Measurements from ENCODE around the gene POGLUT2. TPM values are rescaled to one million over a fixed set of nuclear protein-coding genes. Genes with fewer than 3 reads are reported as not detected.

The POGLUT2 gene
- total RNA-seq, 1 experiment from 2014 or later, result 2.8 TPM

DNA sequence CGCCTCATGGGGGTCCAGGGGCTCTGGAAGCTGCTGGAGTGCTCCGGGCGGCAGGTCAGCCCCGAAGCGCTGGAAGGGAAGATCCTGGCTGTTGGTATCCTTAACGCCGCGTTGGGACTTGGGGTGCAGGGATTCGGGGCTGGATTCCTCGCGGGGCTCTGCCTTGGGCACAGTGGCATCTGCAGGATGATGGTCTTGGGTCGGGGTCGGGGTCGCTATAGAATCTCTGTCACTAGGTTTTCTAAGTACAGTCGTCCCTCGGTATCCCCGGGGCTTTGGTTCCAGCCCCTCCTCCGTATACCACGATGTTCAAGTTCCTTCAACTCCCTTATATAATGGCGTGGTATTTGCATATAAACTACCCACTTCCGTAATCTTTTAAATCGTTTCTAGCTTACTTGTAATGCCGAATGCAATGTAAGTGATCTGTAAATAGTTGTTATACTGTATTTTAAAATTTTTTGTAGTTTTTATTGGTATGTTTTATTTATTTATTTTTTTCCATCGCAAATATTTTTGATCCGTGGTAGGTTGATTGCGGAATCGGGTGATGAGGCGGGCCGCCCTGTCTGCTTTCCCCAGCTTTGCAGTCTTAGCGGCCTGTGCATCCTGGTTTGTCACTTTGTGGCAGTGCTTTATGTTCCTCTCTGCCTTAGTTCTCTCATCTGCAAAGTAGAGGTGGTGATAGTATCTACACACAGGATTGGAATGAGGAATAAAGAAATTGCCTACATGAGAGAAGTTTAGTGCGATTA lies 47.7 kb upstream of the POGLUT2 start:
- TSS peak; percentile 40 for BruUV-seq (replicated peaks)
- peak overlapping the region; percentile 73 for H3K27ac ChIP-seq
- ChIA-PET CTCF (interaction anchor here (0.6 kb wide), 1 partner anchor 454 kb away, joined by 3 read pairs; no protein-coding TSS in a partner anchor), POLR2A (ENCODE audit: unreplicated experiment) (interaction anchor here (0.5 to 0.7 kb wide), 3 partner anchors 141 to 445 kb away, joined by 4 to 9 read pairs (median 4); no protein-coding TSS in a partner anchor)
- no peaks in the 10 kb centered on the region for H3K27me3 ChIP-seq (ENCODE audit: insufficient read depth, low read depth)
- peaks cover 17% of the 10 kb centered on the region; the same call in 1 of the 2 replicates for H4K20me1 ChIP-seq (ENCODE audit: insufficient read depth)
- no peaks in the 10 kb centered on the region for H3K36me3 ChIP-seq (ENCODE audit: low read depth)
- H3K4me2 ChIP-seq, result peak overlapping the region; percentile 99
- no peaks in the 10 kb centered on the region for H3K9me3 ChIP-seq (ENCODE audit: insufficient read depth, low read depth)
- H2AFZ ChIP-seq, result peak overlapping the region; percentile 97
- H3K4me3 ChIP-seq, result peak overlapping the region; percentile 90
- TF ChIP-seq EZH2 (IDR thresholded peaks at IDR 0.05; ENCODE audit: low read depth), result no peak
- TF ChIP-seq, protein P1, sequence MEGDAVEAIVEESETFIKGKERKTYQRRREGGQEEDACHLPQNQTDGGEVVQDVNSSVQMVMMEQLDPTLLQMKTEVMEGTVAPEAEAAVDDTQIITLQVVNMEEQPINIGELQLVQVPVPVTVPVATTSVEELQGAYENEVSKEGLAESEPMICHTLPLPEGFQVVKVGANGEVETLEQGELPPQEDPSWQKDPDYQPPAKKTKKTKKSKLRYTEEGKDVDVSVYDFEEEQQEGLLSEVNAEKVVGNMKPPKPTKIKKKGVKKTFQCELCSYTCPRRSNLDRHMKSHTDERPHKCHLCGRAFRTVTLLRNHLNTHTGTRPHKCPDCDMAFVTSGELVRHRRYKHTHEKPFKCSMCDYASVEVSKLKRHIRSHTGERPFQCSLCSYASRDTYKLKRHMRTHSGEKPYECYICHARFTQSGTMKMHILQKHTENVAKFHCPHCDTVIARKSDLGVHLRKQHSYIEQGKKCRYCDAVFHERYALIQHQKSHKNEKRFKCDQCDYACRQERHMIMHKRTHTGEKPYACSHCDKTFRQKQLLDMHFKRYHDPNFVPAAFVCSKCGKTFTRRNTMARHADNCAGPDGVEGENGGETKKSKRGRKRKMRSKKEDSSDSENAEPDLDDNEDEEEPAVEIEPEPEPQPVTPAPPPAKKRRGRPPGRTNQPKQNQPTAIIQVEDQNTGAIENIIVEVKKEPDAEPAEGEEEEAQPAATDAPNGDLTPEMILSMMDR (conservative IDR thresholded peaks at IDR 0.05), result no peak
- H3K79me2 ChIP-seq (ENCODE audit: low read depth), result peaks cover 45% of the 10 kb centered on the region
- peaks cover 13% of the 10 kb centered on the region; the same call in 1 of the 2 replicates for H3K4me1 ChIP-seq (replicated peaks; ENCODE audit: insufficient read depth)
- peaks cover 5% of the 10 kb centered on the region; the same call in 1 of the 2 replicates for H3F3A ChIP-seq (ENCODE audit: insufficient read depth, low read depth)
- intact Hi-C loops (cut with micrococcal nuclease; ENCODE audit: unreplicated experiment), result loop anchor here (1.0 to 10.0 kb wide), 9 partner anchors 46 to 1702 kb away; partner anchors contain the start of genes TEX30 and TPP2
- no peaks in the 10 kb centered on the region for H3K9me2 ChIP-seq (ENCODE audit: insufficient read depth)
- DNase-seq, result peak; percentile 15 to 39

DNA sequence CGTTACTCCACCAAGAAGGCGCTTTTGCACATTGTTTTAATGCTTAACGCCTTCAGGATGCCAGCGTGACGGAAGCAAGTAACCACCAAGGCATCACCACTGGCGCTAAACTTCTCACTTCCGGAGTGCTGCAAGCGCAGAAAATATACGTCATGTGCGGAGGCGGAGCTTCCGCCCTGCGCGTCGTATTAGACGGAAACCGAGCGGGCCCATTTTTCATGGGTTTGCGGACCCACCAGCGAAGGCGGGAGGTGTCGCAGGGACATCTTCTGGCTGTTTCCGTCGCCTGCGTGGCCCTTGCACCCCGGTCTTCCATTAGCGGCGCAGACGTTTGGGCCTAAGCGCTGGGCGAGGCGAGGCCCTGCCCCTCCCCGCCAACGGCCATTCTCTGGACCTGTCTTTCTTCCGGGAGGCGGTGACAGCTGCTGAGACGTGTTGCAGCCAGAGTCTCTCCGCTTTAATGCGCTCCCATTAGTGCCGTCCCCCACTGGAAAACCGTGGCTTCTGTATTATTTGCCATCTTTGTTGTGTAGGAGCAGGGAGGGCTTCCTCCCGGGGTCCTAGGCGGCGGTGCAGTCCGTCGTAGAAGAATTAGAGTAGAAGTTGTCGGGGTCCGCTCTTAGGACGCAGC lies 47.0 kb upstream of the POGLUT2 start, which contains the start of gene ERCC5:
TSS of gene ERCC5 (plus strand) at position 403 of the 631 bp plus-strand sequence. CDS start 235 bp downstream, outside the sequence.
- H3K27ac ChIP-seq, result peak within 1 kb of the TSS; percentile 73
- ChIA-PET POLR2A (ENCODE audit: unreplicated experiment) (interaction anchor here (0.5 to 0.7 kb wide), 5 partner anchors 20 to 1040 kb away, joined by 3 to 4 read pairs (median 3); no protein-coding TSS in a partner anchor), CTCF (interaction anchor here (0.5 to 0.9 kb wide), 3 partner anchors 72 to 453 kb away, joined by 3 to 6 read pairs (median 3); partner anchors contain the start of gene TEX30)
- no peaks in the 10 kb centered on the region for H3K36me3 ChIP-seq (ENCODE audit: low read depth)
- peaks cover 45% of the 10 kb centered on the region for H3K79me2 ChIP-seq (ENCODE audit: low read depth)
- peak; percentile 90 to 92 for DNase-seq
- H3K9me2 ChIP-seq (ENCODE audit: insufficient read depth), result no peaks in the 10 kb centered on the region
- H3K27me3 ChIP-seq (ENCODE audit: insufficient read depth, low read depth), result no peaks in the 10 kb centered on the region
- peaks cover 17% of the 10 kb centered on the region; the same call in 1 of the 2 replicates for H4K20me1 ChIP-seq (ENCODE audit: insufficient read depth)
- peaks cover 13% of the 10 kb centered on the region; the same call in 1 of the 2 replicates for H3K4me1 ChIP-seq (replicated peaks; ENCODE audit: insufficient read depth)
- H3K9me3 ChIP-seq (ENCODE audit: insufficient read depth, low read depth), result no peaks in the 10 kb centered on the region
- TF ChIP-seq, protein P1 (conservative IDR thresholded peaks at IDR 0.05), result no peak
- no peak for TF ChIP-seq EZH2 (IDR thresholded peaks at IDR 0.05; ENCODE audit: low read depth)
- peaks cover 5% of the 10 kb centered on the region; the same call in 1 of the 2 replicates for H3F3A ChIP-seq (ENCODE audit: insufficient read depth, low read depth)
- H2AFZ ChIP-seq, result peak within 1 kb of the TSS; percentile 97
- no TSS peak for BruUV-seq (replicated peaks)
- intact Hi-C loops (cut with micrococcal nuclease; ENCODE audit: unreplicated experiment), result loop anchor here (1.0 to 10.0 kb wide), 5 partner anchors 73 to 1701 kb away; partner anchors contain the start of genes TEX30 and TPP2
- H3K4me3 ChIP-seq, result peak within 1 kb of the TSS; percentile 90
- H3K4me2 ChIP-seq, result peak within 1 kb of the TSS; percentile 99

DNA sequence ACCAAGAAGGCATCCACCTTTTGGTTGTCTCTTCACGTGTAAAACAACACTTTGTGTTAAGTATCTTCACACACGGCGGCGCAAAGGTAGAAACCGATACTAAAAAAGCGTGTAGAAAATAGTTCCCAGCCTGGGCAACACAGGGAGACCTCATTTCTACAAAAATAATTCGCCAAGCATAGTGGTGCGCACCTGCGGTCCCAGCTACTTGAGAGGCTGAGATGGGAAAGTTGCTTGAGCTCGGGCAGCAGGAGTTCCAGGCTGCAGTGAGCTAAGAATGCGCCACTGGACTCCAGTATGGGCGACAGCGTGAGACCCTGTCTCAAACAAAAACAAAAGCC lies 46.5 kb upstream of the POGLUT2 start:
- H3K27me3 ChIP-seq (ENCODE audit: insufficient read depth, low read depth), result no peaks in the 10 kb centered on the region
- peaks cover 5% of the 10 kb centered on the region; the same call in 1 of the 2 replicates for H3F3A ChIP-seq (ENCODE audit: insufficient read depth, low read depth)
- intact Hi-C loops (cut with micrococcal nuclease; ENCODE audit: unreplicated experiment), result loop anchor here (5.0 to 10.0 kb wide), 3 partner anchors 648 to 1700 kb away; no protein-coding TSS in a partner anchor
- BruUV-seq (replicated peaks), result TSS peak; percentile 91
- ChIA-PET POLR2A (ENCODE audit: unreplicated experiment) (interaction anchor here (0.6 to 0.7 kb wide), 6 partner anchors 19 to 1040 kb away, joined by 3 to 4 read pairs (median 3); no protein-coding TSS in a partner anchor), CTCF (interaction anchor here (0.5 to 0.9 kb wide), 2 partner anchors 72 to 249 kb away, joined by 3 to 6 read pairs; partner anchors contain the start of gene TEX30)
- DNase-seq, result no peak
- peaks cover 14% of the 10 kb centered on the region; the same call in 1 of the 2 replicates for H4K20me1 ChIP-seq (ENCODE audit: insufficient read depth)
- H3K79me2 ChIP-seq (ENCODE audit: low read depth), result peaks cover 41% of the 10 kb centered on the region
- peak overlapping the region; percentile 90 for H3K4me3 ChIP-seq
- peak overlapping the region; percentile 97 for H2AFZ ChIP-seq
- peaks cover 13% of the 10 kb centered on the region; the same call in 1 of the 2 replicates for H3K4me1 ChIP-seq (replicated peaks; ENCODE audit: insufficient read depth)
- peak overlapping the region; percentile 73 for H3K27ac ChIP-seq
- no peaks in the 10 kb centered on the region for H3K9me2 ChIP-seq (ENCODE audit: insufficient read depth)
- TF ChIP-seq EZH2 (IDR thresholded peaks at IDR 0.05; ENCODE audit: low read depth), result no peak
- TF ChIP-seq, protein P1 (conservative IDR thresholded peaks at IDR 0.05), result no peak
- peak overlapping the region; percentile 99 for H3K4me2 ChIP-seq
- no peaks in the 10 kb centered on the region for H3K9me3 ChIP-seq (ENCODE audit: insufficient read depth, low read depth)
- no peaks in the 10 kb centered on the region for H3K36me3 ChIP-seq (ENCODE audit: low read depth)

All from PC-9 (cell line).